Measurements from ENCODE around the gene ZDHHC17.

DNA sequence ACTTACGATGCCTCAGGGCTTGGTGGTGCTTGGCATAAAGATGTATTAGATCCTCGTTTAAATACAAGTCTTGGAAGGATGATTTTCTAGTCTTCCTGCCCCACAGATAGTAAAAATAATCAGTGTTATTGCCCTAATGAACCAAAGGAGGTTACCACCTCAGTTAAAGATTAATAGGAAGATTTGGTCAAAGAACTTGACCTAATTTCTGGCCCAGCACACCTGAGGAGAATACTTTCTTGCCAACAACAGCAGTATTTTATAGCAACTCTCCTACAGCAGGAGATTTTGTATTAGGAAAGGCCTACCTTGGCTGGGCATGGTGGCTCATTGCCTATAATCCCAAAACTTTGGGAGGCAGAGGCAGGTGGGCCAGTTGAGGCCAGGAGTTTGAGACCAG lies 83.3 kb downstream of the ZDHHC17 start:
- TF ChIP-seq, protein P1, sequence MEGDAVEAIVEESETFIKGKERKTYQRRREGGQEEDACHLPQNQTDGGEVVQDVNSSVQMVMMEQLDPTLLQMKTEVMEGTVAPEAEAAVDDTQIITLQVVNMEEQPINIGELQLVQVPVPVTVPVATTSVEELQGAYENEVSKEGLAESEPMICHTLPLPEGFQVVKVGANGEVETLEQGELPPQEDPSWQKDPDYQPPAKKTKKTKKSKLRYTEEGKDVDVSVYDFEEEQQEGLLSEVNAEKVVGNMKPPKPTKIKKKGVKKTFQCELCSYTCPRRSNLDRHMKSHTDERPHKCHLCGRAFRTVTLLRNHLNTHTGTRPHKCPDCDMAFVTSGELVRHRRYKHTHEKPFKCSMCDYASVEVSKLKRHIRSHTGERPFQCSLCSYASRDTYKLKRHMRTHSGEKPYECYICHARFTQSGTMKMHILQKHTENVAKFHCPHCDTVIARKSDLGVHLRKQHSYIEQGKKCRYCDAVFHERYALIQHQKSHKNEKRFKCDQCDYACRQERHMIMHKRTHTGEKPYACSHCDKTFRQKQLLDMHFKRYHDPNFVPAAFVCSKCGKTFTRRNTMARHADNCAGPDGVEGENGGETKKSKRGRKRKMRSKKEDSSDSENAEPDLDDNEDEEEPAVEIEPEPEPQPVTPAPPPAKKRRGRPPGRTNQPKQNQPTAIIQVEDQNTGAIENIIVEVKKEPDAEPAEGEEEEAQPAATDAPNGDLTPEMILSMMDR (IDR thresholded peaks at IDR 0.05): no peak
- TF ChIP-seq POLR2A (IDR thresholded peaks at IDR 0.05): no peak
